Measurements from ENCODE around the gene KIR2DL3. TPM values are rescaled to one million over a fixed set of nuclear protein-coding genes. Genes with fewer than 3 reads are reported as not detected.
"Not testable (repeated sequence)": the region's sequence is repeated elsewhere in the genome, so short reads cannot be mapped to it uniquely, and the experiment has no call there.

KIR2DL3 gene
- total and polyA plus RNA-seq, 4 donors: 0.03 TPM; not detected in 3

DNA sequence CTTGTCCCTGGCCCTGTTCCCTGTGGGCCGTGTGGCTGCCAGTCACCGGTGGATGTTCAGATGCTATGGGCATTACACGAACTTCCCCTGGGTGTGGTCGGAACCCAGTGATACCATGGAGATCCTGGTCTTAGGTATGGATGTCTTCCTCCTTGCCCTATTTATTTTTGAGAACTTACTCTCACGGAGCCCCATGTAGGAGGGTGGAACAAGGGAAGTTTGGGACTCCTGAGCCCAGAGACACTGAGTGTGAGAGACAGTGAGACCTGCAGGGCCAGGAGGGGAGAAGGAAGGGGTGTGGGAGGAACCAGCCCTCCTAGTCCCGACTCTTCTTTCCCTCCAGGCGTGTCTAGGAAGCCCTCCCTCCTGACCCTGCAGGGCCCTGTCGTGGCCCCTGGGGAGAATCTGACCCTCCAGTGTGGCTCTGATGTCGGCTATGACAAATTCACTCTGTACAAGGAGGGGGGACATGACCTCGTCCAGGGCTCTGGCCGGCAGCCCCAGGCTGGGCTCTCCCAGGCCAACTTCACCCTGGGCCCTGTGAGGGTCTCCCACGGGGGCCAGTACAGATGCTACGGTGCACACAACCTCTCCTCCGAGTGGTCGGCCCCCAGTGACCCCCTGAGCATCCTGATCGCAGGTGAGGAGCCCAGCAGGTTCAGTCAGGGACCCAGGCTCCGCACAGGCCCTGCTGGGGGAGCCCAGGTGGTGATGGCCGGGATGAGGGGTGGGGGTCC lies 28.9 kb upstream of the KIR2DL3 start:
- Histone ChIP-seq H3K27me3 (ENCODE audit: control insufficient read depth in 4 of 4, insufficient read depth in 4 of 4, low read length in 3 of 4) (no peaks in the 10 kb centered on the region), H3K9me3 (ENCODE audit: control insufficient read depth in 4 of 4, low read length in 3 of 4) (no peaks in the 10 kb centered on the region), H3K4me1 (ENCODE audit: control insufficient read depth in 4 of 4, insufficient read depth in 4 of 4, low read length in 3 of 4) (no peaks in the 10 kb centered on the region), H3K36me3 (ENCODE audit: control insufficient read depth in 4 of 4, insufficient read depth in 3 of 4, low read depth in 1 of 4, low read length in 3 of 4) (no peaks in the 10 kb centered on the region), H3K9ac (ENCODE audit: low read depth in 1 of 2, low read length in 2 of 2) (no peak overlapping the region), H3K4me3 (ENCODE audit: low read depth in 1 of 3, low read length in 3 of 3) (no peak overlapping the region), H3K27ac (ENCODE audit: low read depth in 1 of 2, low read length in 2 of 2) (no peak overlapping the region)
- 65% methylated on average over 18 of the region's 18 CpGs for WGBS
- no peak for DNase-seq (ENCODE audit: low spot score)
- TF ChIP-seq RAD21 (IDR thresholded peaks at IDR 0.05) (no peak), SP1 (IDR thresholded peaks at IDR 0.05) (no peak), JUND (IDR thresholded peaks at IDR 0.05) (no peak), HNF4G (IDR thresholded peaks at IDR 0.05) (no peak), GABPA (IDR thresholded peaks at IDR 0.05 in 1 of 2, conservative IDR thresholded peaks at IDR 0.05 in 1 of 2) (no peak)
- TF ChIP-seq, protein P1, sequence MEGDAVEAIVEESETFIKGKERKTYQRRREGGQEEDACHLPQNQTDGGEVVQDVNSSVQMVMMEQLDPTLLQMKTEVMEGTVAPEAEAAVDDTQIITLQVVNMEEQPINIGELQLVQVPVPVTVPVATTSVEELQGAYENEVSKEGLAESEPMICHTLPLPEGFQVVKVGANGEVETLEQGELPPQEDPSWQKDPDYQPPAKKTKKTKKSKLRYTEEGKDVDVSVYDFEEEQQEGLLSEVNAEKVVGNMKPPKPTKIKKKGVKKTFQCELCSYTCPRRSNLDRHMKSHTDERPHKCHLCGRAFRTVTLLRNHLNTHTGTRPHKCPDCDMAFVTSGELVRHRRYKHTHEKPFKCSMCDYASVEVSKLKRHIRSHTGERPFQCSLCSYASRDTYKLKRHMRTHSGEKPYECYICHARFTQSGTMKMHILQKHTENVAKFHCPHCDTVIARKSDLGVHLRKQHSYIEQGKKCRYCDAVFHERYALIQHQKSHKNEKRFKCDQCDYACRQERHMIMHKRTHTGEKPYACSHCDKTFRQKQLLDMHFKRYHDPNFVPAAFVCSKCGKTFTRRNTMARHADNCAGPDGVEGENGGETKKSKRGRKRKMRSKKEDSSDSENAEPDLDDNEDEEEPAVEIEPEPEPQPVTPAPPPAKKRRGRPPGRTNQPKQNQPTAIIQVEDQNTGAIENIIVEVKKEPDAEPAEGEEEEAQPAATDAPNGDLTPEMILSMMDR (IDR thresholded peaks at IDR 0.05; ENCODE audit: low read depth, low read length, missing input control): no peak
- TF ChIP-seq, protein P2, sequence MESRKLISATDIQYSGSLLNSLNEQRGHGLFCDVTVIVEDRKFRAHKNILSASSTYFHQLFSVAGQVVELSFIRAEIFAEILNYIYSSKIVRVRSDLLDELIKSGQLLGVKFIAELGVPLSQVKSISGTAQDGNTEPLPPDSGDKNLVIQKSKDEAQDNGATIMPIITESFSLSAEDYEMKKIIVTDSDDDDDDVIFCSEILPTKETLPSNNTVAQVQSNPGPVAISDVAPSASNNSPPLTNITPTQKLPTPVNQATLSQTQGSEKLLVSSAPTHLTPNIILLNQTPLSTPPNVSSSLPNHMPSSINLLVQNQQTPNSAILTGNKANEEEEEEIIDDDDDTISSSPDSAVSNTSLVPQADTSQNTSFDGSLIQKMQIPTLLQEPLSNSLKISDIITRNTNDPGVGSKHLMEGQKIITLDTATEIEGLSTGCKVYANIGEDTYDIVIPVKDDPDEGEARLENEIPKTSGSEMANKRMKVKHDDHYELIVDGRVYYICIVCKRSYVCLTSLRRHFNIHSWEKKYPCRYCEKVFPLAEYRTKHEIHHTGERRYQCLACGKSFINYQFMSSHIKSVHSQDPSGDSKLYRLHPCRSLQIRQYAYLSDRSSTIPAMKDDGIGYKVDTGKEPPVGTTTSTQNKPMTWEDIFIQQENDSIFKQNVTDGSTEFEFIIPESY (IDR thresholded peaks at IDR 0.05): no peak
- TF ChIP-seq, protein P3, sequence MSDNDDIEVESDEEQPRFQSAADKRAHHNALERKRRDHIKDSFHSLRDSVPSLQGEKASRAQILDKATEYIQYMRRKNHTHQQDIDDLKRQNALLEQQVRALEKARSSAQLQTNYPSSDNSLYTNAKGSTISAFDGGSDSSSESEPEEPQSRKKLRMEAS (IDR thresholded peaks at IDR 0.05): no peak

DNA sequence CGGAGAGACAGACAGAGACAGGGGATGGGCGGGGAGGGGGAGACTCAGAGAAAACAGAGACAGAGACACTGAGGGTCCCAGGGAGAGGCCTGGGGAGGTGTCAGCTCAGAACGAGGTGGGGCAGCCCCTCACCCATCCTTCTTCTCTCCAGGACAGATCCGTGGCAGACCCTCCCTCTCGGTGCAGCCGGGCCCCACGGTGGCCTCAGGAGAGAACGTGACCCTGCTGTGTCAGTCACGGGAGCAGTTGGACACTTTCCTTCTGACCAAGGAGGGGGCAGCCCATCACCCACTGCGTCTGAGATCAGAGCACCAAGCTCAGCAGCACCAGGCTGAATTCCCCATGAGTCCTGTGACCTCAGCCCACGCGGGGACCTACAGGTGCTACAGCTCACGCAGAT lies 28.4 kb upstream of the KIR2DL3 start:
- H3K9ac ChIP-seq (ENCODE audit: low read depth in 1 of 2, low read length in 2 of 2); H3K27me3 ChIP-seq (ENCODE audit: control insufficient read depth in 4 of 4, insufficient read depth in 4 of 4, low read length in 3 of 4); H3K4me1 ChIP-seq (ENCODE audit: control insufficient read depth in 4 of 4, insufficient read depth in 4 of 4, low read length in 3 of 4); H3K9me3 ChIP-seq (ENCODE audit: control insufficient read depth in 4 of 4, low read length in 3 of 4); DNase-seq (ENCODE audit: low spot score); H3K27ac ChIP-seq (ENCODE audit: low read depth in 1 of 2, low read length in 2 of 2); H3K4me3 ChIP-seq (ENCODE audit: low read depth in 1 of 3, low read length in 3 of 3); H3K36me3 ChIP-seq (ENCODE audit: control insufficient read depth in 4 of 4, insufficient read depth in 3 of 4, low read depth in 1 of 4, low read length in 3 of 4): not testable (repeated sequence)
- 61% methylated on average over 13 of the region's 13 CpGs for WGBS

DNA sequence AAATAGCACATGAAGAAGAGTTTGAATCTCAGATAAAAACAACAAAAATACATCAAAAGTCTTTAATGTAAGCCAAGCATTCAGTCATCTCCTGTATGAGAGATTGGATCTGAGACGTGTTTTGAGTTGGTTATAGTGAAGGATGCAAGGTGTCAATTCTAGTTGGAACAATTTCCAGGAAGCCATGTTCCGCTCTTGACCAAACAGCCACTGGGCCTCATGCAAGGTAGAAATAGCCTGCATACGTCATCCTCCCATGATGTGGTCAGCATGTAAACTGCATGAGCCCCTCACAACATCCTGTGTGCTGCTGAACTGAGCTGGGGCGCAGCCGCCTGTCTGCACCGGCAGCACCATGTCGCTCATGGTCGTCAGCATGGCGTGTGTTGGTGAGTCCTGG lies 14.2 kb upstream of the KIR2DL3 start, which contains the start of gene KIR3DL3:
Gene KIR3DL3, plus strand, starts transcription at position 301 of the 400 bp plus-strand sequence. Its CDS starts 55 bp downstream, at position 356.
- Histone ChIP-seq H3K4me3 (ENCODE audit: low read depth in 1 of 3, low read length in 3 of 3) (no peak within 1 kb of the TSS), H3K36me3 (ENCODE audit: control insufficient read depth in 4 of 4, insufficient read depth in 3 of 4, low read depth in 1 of 4, low read length in 3 of 4) (no peaks in the 10 kb centered on the region), H3K9me3 (ENCODE audit: control insufficient read depth in 4 of 4, low read length in 3 of 4) (peaks cover 0 to 10% (median 6%) of the 10 kb centered on the region in 4 donors), H3K27me3 (ENCODE audit: control insufficient read depth in 4 of 4, insufficient read depth in 4 of 4, low read length in 3 of 4) (no peaks in the 10 kb centered on the region), H3K27ac (ENCODE audit: low read depth in 1 of 2, low read length in 2 of 2) (no peak within 1 kb of the TSS), H3K9ac (ENCODE audit: low read depth in 1 of 2, low read length in 2 of 2) (no peak within 1 kb of the TSS), H3K4me1 (ENCODE audit: control insufficient read depth in 4 of 4, insufficient read depth in 4 of 4, low read length in 3 of 4) (no peaks in the 10 kb centered on the region)
- 83% methylated on average over 9 of the region's 9 CpGs for WGBS
- no peak for DNase-seq (ENCODE audit: low spot score)
- TF ChIP-seq, protein P4, sequence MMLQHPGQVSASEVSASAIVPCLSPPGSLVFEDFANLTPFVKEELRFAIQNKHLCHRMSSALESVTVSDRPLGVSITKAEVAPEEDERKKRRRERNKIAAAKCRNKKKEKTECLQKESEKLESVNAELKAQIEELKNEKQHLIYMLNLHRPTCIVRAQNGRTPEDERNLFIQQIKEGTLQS (IDR thresholded peaks at IDR 0.05): no peak
- TF ChIP-seq FOXA1 (IDR thresholded peaks at IDR 0.05): no peak
- no peak for TF ChIP-seq FOXA2 (IDR thresholded peaks at IDR 0.05)
- TF ChIP-seq HNF4G (IDR thresholded peaks at IDR 0.05): no peak
- no peak for TF ChIP-seq RAD21 (IDR thresholded peaks at IDR 0.05)
- TF ChIP-seq, protein P2 (IDR thresholded peaks at IDR 0.05): no peak
- TF ChIP-seq EGR1 (IDR thresholded peaks at IDR 0.05; ENCODE audit: low read depth in 2 of 2): no peak
- TF ChIP-seq SP1 (IDR thresholded peaks at IDR 0.05): no peak
- no peak for TF ChIP-seq RXRA (IDR thresholded peaks at IDR 0.05)
- TF ChIP-seq, protein P1 (IDR thresholded peaks at IDR 0.05; ENCODE audit: low read depth, low read length, missing input control): no peak
- no peak for TF ChIP-seq TAF1 (conservative IDR thresholded peaks at IDR 0.05)
- no peak for TF ChIP-seq HNF4A (conservative IDR thresholded peaks at IDR 0.05)
- no peak for TF ChIP-seq JUND (IDR thresholded peaks at IDR 0.05)
- no peak for TF ChIP-seq YY1 (IDR thresholded peaks at IDR 0.05)

Measured in liver (tissue), 9 donors.